Measurements from ENCODE around the gene SCART1.
"Not testable (repeated sequence)": the region's sequence is repeated elsewhere in the genome, so short reads cannot be mapped to it uniquely, and the experiment has no call there.

Gene SCART1

GRCh38 chr10:133456041-133456951 lies 2.6 kb downstream of the SCART1 start:
- no peak for DNase-seq

- no peak for DNase-seq
Measured at GRCh38 chr10:133457100-133457841, 3.5 kb downstream of the SCART1 start.

DNA sequence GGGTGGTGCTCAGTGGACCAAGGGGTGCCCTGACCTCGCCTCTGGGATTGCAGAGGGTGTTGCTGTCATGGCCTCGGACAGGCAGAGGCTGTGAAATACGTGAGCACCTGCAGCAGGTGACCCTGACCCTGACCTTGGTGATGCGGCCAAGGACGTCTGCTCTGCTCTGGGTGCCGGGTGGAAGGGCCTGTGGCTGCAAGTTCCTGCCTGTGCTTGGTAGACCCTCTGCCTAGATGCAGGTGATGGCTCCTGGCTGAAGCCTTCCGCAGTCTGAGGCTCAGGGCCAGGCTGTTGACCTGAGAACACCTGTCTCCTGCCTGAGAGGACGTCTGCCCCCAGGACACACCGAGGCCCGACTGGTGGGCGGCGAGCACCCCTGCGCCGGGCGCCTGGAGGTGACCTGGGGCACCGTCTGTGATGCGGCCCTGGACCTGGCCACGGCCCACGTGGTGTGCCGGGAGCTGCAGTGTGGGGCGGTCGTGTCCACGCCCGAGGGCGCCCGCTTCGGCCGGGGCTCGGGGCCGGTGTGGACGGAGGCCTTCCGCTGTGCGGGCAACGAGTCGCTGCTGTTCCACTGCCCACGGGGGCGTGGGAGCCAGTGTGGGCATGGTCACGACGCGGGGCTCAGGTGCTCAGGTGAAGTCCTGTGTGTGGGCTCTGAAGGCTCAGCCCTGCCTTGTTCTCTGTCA lies 4.4 kb downstream of the SCART1 start:
- DNase-seq, result no peak

DNA sequence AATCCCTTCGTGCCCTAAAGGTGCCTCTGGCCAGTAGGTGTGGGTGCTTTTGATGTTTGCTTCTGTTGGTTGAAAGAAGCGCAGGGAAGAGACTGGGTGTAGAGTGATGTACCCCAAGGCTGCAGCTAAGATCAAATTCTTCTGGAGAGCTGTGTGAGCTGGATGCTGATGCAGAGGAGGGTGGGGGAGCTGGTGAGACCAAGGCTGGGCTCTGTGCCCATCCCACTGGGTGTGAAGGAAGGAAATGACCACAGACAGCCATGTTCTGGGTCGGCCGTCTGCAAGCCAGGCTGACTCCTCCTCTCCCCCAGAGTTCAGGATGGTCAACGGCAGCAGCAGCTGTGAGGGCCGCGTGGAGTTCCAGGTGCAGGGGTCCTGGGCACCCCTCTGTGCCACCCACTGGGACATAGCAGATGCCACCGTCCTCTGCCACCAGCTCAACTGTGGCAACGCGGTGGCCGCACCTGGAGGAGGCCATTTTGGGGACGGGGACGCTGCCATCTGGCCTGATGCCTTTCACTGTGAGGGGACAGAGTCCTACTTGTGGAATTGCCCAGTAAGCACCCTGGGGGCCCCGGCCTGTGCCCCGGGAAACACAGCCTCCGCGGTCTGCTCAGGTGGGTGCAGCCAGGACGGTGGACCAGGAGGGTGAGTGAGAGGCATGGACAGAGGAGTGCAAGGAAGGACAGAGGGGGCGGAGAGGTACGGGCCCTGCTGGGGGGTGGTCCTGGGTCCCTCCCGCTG lies 5.1 kb downstream of the SCART1 start:
- DNase-seq, result no peak

- DNase-seq, result no peak
Measured at GRCh38 chr10:133459454-133460207, 5.9 kb downstream of the SCART1 start.

- no peak for DNase-seq
Measured at GRCh38 chr10:133460208-133460769, 6.5 kb downstream of the SCART1 start.

GRCh38 chr10:133461027-133461426 lies 7.3 kb downstream of the SCART1 start:
- DNase-seq, result no peak

- DNase-seq, result no peak
Measured at GRCh38 chr10:133461841-133462240, 8.1 kb downstream of the SCART1 start.

- no peak for DNase-seq
Measured at GRCh38 chr10:133462512-133463305, 9.0 kb downstream of the SCART1 start.

DNA sequence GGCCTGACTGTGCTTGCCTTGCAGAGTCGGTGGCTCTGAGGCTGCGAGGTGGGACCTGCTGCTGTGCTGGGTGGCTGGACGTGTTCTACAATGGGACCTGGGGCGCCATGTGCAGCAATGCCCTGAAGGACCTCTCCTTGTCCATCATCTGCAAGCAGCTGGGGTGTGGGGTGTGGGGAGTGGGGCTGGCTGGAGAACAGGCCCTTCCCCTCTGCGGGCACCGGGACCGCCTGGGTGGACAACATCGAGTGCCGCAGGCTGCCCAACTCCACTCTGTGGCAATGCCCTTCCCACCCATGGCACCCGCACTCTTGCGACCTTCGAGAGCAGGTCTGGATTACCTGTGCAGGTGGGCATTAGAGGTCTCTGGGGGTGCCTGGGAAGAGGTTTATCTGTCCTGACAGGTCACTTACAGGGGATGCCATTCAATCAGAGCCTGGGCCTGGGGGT lies 10.9 kb downstream of the SCART1 start:
- DNase-seq, result no peak

GRCh38 chr10:133465191-133465949 lies 11.6 kb downstream of the SCART1 start:
- DNase-seq, result no peak

DNA sequence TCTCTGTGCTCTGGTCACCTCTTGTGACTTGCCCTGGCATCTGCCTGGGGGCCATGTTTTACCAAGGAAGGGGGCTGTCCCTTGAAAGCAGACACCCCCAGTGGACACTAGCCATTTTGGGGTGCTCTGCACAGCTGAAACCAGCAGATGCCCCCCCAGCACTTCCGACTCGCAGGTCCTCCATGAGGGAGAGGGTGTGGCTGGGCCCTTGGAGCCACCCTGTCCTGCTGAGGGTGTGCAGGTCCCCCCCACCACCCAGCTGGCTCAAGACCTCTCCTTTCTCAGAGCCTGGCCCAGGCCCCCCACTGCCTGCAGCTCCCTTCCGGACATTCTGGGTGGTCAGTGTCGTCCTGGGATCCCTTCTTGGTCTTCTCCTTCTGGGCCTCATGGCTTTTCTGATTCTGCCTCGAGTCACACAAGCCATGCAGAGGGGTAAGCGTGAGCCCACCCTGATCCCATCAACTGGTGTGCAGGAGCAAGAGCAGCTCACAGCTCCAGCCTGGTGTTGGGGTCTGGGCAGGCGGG lies 12.3 kb downstream of the SCART1 start:
- DNase-seq, result no peak

GRCh38 chr10:133466683-133467275 lies 13.0 kb downstream of the SCART1 start:
- DNase-seq, result no peak

DNA sequence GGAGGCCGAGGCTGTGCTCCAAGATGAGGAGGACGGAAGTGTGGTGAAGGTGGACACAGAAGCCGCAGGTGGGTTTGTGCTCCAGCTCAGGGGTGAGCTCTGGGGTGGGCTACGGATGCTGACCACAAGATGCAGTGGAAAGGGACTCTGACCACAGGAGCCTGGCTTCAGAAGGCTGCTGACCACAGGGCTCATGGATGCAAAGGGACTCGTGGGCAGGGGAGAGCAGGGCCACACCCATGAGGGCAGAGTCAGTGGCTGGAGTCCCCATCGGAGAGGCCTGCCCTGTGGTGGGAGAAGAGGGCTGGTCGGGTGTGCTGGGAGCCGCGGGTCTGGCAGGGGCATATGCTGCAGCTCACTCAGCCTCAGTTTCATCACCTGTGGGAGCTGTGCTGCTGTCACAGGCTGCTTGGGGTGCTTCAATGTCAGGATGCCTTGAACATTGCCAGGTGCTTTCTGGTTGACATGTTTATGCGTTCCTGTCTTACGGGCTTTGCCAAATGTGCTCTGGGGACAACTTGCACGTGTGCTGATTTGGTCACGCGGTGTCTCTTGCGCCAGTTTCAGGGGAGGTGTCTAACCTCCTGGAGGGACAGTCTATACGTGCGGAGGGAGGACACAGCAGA lies 13.7 kb downstream of the SCART1 start:
- no peak for DNase-seq

- not testable (repeated sequence) for DNase-seq
Measured at GRCh38 chr10:133469205-133469604, 15.5 kb downstream of the SCART1 start.

GRCh38 chr10:133471300-133472109 lies 17.8 kb downstream of the SCART1 start:
- DNase-seq, result no peak

GRCh38 chr10:133473270-133473669 lies 19.5 kb downstream of the SCART1 start:
- no peak for DNase-seq

- no peak for DNase-seq
Measured at GRCh38 chr10:133474027-133474426, 20.3 kb downstream of the SCART1 start.

All from EL (cell line).